ENCODE data around the gene DNAJC6. TPM values are rescaled to one million over a fixed set of nuclear protein-coding genes. Genes with fewer than 3 reads are reported as not detected.

DNAJC6 gene
- polyA plus RNA-seq, 1 donor (not counting 4 experiments of a cell fraction or from before 2014, with no cell fraction given): 7.7 TPM

GRCh38 chr1:65292861-65293593 lies 16.3 kb upstream of the DNAJC6 start:
- DNase-seq (ENCODE audit: low read depth, low spot score): no peak
- dilution Hi-C loops (cut with MboI; ENCODE audit: extremely low pct_ligation_motif_present, low sequenced_read_pairs): no loop called here

GRCh38 chr1:65297706-65298105 lies 11.6 kb upstream of the DNAJC6 start:
- no peaks in the 10 kb centered on the region for H3K36me3 ChIP-seq (ENCODE audit: control insufficient read depth in 2 of 2, extremely low read depth in 1 of 2, insufficient read depth in 2 of 2, low read length in 2 of 2)
- no peaks in the 10 kb centered on the region for H3K27me3 ChIP-seq (ENCODE audit: control insufficient read depth, extremely low read depth, insufficient read depth, low read length)
- no peaks in the 10 kb centered on the region for H3K9me3 ChIP-seq (ENCODE audit: control insufficient read depth, low read depth, low read length)
- no peak overlapping the region for H3K9ac ChIP-seq (ENCODE audit: control insufficient read depth, extremely low read depth, insufficient read depth, low read length)
- H3K79me2 ChIP-seq (ENCODE audit: control insufficient read depth, insufficient read depth, low read length): no peaks in the 10 kb centered on the region
- no peak overlapping the region for H3K27ac ChIP-seq (ENCODE audit: control insufficient read depth, insufficient read depth, low read length)
- no peak overlapping the region for H3K4me2 ChIP-seq (ENCODE audit: control insufficient read depth, extremely low read depth, insufficient read depth, low read depth, low read length)
- H4K20me1 ChIP-seq (ENCODE audit: control insufficient read depth, extremely low read depth, insufficient read depth, low read length): no peaks in the 10 kb centered on the region
- H3K4me1 ChIP-seq (ENCODE audit: control insufficient read depth, extremely low read depth, insufficient read depth, low read length): no peaks in the 10 kb centered on the region
- dilution Hi-C loops (cut with MboI; ENCODE audit: extremely low pct_ligation_motif_present, low sequenced_read_pairs): no loop called here
- no peak for FAIRE-seq
- no peak for TF ChIP-seq EZH2 (IDR thresholded peaks at IDR 0.05; ENCODE audit: low read length)
- no peak for TF ChIP-seq CTCF (optimal IDR thresholded peaks at IDR 0.05 in 1 of 3, IDR thresholded peaks at IDR 0.05 in 1 of 3, conservative IDR thresholded peaks at IDR 0.05 in 1 of 3; ENCODE audit: extremely low read depth in 1 of 3, insufficient read depth in 2 of 3, low read length in 3 of 3)
- no peak overlapping the region for H2AFZ ChIP-seq (ENCODE audit: control insufficient read depth, low read length)
- no peaks in the 10 kb centered on the region for H3K9me1 ChIP-seq (ENCODE audit: control insufficient read depth, extremely low read depth, insufficient read depth, low read length)
- no peak for DNase-seq (ENCODE audit: low read depth, low spot score)
- H3K4me3 ChIP-seq (ENCODE audit: control insufficient read depth in 2 of 3, extremely low read depth in 1 of 3, insufficient read depth in 2 of 3, low read depth in 1 of 3, low read length in 3 of 3): no peak overlapping the region

More at GRCh38 chr1:65292861-65293593, 16.3 kb upstream of the DNAJC6 start:
- FAIRE-seq: peak; percentile 32
- H3K4me2 ChIP-seq (ENCODE audit: control insufficient read depth, extremely low read depth, insufficient read depth, low read depth, low read length): no peak overlapping the region
- no peaks in the 10 kb centered on the region for H3K4me1 ChIP-seq (ENCODE audit: control insufficient read depth, extremely low read depth, insufficient read depth, low read length)
- no peaks in the 10 kb centered on the region for H3K27me3 ChIP-seq (ENCODE audit: control insufficient read depth, extremely low read depth, insufficient read depth, low read length)
- H2AFZ ChIP-seq (ENCODE audit: control insufficient read depth, low read length): no peak overlapping the region
- TF ChIP-seq CTCF (optimal IDR thresholded peaks at IDR 0.05 in 1 of 3, IDR thresholded peaks at IDR 0.05 in 1 of 3, conservative IDR thresholded peaks at IDR 0.05 in 1 of 3; ENCODE audit: extremely low read depth in 1 of 3, insufficient read depth in 2 of 3, low read length in 3 of 3): no peak
- TF ChIP-seq EZH2 (IDR thresholded peaks at IDR 0.05; ENCODE audit: low read length): no peak
- no peak overlapping the region for H3K9ac ChIP-seq (ENCODE audit: control insufficient read depth, extremely low read depth, insufficient read depth, low read length)
- H3K27ac ChIP-seq (ENCODE audit: control insufficient read depth, insufficient read depth, low read length): no peak overlapping the region
- H3K4me3 ChIP-seq (ENCODE audit: control insufficient read depth in 2 of 3, extremely low read depth in 1 of 3, insufficient read depth in 2 of 3, low read depth in 1 of 3, low read length in 3 of 3): no peak overlapping the region
- H3K36me3 ChIP-seq (ENCODE audit: control insufficient read depth in 2 of 2, extremely low read depth in 1 of 2, insufficient read depth in 2 of 2, low read length in 2 of 2): no peaks in the 10 kb centered on the region
- H3K79me2 ChIP-seq (ENCODE audit: control insufficient read depth, insufficient read depth, low read length): no peaks in the 10 kb centered on the region
- no peaks in the 10 kb centered on the region for H4K20me1 ChIP-seq (ENCODE audit: control insufficient read depth, extremely low read depth, insufficient read depth, low read length)
- H3K9me1 ChIP-seq (ENCODE audit: control insufficient read depth, extremely low read depth, insufficient read depth, low read length): no peaks in the 10 kb centered on the region
- H3K9me3 ChIP-seq (ENCODE audit: control insufficient read depth, low read depth, low read length): no peaks in the 10 kb centered on the region

Data from keratinocyte (primary cell).